GM18951 (cell line): Measurements from ENCODE around the gene ZNF3.

Source experiments
- POLR2A ChIP-seq: IDR thresholded peaks from 4 replicates; pipeline ENCODE4 v1.6.1; 2011; ENCODE audit warnings: mild to moderate bottlenecking; ENCODE audit not compliant: insufficient read length, insufficient read depth; ENCODE audit errors: extremely low read depth
- in situ Hi-C: fragments of 300-500 bp; cut with MboI; formaldehyde crosslinking; loops from one replicate; pipeline ENCODE4 v1.12.0; 2022; ENCODE audit warnings: low sequenced_read_pairs, mixed read lengths, inconsistent platforms; ENCODE audit not compliant: unreplicated experiment

ZNF3 gene

GRCh38 chr7:100040575-100040974 is 40.9 kb downstream of the ZNF3 start:
- in situ Hi-C loops, result no loop called here

GRCh38 chr7:100038326-100038725 is 43.2 kb downstream of the ZNF3 start:
- in situ Hi-C loops, result no loop called here
- TF ChIP-seq POLR2A, result no peak

More at GRCh38 chr7:100040575-100040974, 40.9 kb downstream of the ZNF3 start:
- TF ChIP-seq POLR2A, result no peak

DNA sequence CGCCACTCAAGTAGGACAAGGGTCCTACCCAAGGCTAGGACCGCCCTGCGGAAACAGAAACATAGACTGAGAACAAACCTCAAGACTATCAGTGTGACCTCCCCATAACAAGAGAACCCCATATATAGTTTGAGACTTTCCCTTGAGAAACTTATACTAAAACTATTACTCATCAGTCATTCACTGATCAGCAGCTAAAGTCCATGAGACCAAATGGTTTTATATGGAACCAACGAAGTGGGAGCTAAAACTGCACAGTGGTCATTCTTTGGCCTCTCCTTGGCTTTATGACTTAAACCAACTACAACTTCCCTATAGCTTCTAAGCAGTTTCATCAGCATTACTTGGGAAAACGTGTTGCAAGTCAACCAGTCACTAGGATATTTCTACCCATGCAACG is 45.6 kb downstream of the ZNF3 start:
- in situ Hi-C loops, result no loop called here
- TF ChIP-seq POLR2A, result no peak

DNA sequence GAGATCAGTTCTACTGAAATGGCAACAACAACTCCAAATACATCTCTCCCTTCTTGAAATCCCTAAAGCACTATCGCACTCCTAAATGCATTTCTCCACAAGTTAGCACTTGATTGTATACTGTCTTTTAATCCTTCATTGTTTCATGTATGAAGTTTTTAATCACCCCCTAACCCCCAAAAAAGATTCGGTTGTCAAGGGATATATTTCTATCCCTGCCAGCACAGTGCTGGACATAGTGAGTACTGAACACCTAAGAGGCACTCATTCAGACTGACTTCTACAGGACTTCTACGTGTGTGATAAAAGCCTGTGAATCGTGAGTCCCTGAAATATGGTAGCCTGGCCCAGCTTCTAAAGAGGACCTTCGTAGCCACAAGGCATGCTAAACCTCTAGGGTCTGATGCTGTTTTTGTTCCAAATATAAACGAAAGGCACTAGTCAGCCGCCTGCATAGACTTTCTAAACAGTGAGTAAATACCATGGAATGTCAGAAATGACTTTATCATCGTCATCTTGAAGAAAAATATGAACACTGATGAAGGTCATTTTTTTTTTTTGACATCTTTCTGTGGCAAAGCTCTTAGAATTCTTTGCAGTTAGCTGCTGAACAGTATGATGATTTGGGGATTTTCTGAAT is 46.5 kb downstream of the ZNF3 start:
- in situ Hi-C loops, result no loop called here
- no peak for TF ChIP-seq POLR2A

DNA sequence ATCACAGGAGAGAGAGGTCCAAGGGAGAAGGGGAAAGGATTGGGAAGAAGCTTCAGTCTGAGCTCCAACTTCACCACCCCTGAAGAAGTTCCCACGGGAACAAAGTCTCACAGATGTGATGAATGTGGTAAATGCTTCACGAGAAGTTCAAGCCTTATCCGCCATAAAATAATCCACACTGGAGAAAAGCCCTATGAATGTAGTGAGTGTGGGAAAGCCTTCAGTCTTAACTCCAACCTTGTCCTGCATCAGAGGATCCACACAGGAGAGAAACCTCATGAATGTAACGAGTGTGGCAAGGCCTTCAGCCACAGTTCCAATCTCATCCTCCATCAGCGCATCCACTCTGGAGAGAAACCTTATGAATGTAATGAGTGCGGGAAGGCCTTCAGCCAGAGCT is 48.0 kb downstream of the ZNF3 start:
- in situ Hi-C loops, result no loop called here
- no peak for TF ChIP-seq POLR2A

- in situ Hi-C loops, result no loop called here
- TF ChIP-seq POLR2A, result no peak
Observed at GRCh38 chr7:100029596-100029995, 51.9 kb downstream of the ZNF3 start.

GRCh38 chr7:100027197-100027596 is 54.3 kb downstream of the ZNF3 start:
- in situ Hi-C loops, result no loop called here
- TF ChIP-seq POLR2A, result no peak

- no peak for TF ChIP-seq POLR2A
- in situ Hi-C loops, result no loop called here
Observed at GRCh38 chr7:100024020-100024619, 57.4 kb downstream of the ZNF3 start.

DNA sequence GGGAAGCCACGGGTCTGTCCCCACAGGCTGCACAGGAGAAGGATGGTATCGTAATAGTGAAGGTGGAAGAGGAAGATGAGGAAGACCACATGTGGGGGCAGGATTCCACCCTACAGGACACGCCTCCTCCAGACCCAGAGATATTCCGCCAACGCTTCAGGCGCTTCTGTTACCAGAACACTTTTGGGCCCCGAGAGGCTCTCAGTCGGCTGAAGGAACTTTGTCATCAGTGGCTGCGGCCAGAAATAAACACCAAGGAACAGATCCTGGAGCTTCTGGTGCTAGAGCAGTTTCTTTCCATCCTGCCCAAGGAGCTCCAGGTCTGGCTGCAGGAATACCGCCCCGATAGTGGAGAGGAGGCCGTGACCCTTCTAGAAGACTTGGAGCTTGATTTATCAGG is 58.0 kb downstream of the ZNF3 start:
- in situ Hi-C loops, result no loop called here
- TF ChIP-seq POLR2A, result no peak

GRCh38 chr7:100022621-100023020 is 58.9 kb downstream of the ZNF3 start:
- no peak for TF ChIP-seq POLR2A
- in situ Hi-C loops, result no loop called here

DNA sequence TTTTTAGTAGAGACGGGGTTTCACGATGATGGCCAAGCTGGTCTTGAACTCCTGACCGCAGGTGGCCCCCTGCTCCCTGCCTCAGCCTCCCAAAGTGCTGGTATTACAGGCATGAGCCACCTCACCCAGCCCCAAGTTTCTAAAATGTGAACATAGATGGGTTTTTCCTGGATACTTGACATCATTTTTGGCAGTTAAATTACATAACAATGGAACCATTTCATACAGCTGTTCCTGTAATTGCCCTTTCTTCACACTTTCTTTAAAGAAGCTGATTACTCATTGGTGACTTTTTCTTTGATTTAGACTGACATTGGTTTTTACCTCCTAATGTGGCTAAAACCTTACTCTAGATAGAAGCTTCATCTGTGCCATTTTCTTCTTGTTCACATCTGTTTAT is 60.2 kb downstream of the ZNF3 start:
- in situ Hi-C loops, result no loop called here
- no peak for TF ChIP-seq POLR2A
